ENCODE measurements around the gene ANKFN1.

The ANKFN1 gene

GRCh38 chr17:56290101-56290801, 137.0 kb downstream of the ANKFN1 start:
- no peak for DNase-seq

GRCh38 chr17:56290802-56291118, 137.5 kb downstream of the ANKFN1 start:
- no peak for DNase-seq

- DNase-seq: no peak
Observed at GRCh38 chr17:56291226-56291805, 138.0 kb downstream of the ANKFN1 start.

- DNase-seq: no peak
Observed at GRCh38 chr17:56292010-56292409, 138.7 kb downstream of the ANKFN1 start.

- no peak for DNase-seq
Observed at GRCh38 chr17:56292578-56292977, 139.3 kb downstream of the ANKFN1 start.

GRCh38 chr17:56297184-56297583, 143.9 kb downstream of the ANKFN1 start:
- DNase-seq: no peak

- DNase-seq: no peak
Observed at GRCh38 chr17:56298846-56299245, 145.6 kb downstream of the ANKFN1 start.

- no peak for DNase-seq
Observed at GRCh38 chr17:56300144-56300543, 146.9 kb downstream of the ANKFN1 start.

- no peak for DNase-seq
Observed at GRCh38 chr17:56305007-56305406, 151.7 kb downstream of the ANKFN1 start.

- DNase-seq: no peak
Observed at GRCh38 chr17:56309897-56310296, 156.6 kb downstream of the ANKFN1 start.

- DNase-seq: no peak
Observed at GRCh38 chr17:56310782-56311181, 157.5 kb downstream of the ANKFN1 start.

- no peak for DNase-seq
Observed at GRCh38 chr17:56313201-56313600, 159.9 kb downstream of the ANKFN1 start.

- DNase-seq: no peak
Observed at GRCh38 chr17:56314026-56314425, 160.8 kb downstream of the ANKFN1 start.

- DNase-seq: no peak
Observed at GRCh38 chr17:56314984-56315602, 161.8 kb downstream of the ANKFN1 start.

- DNase-seq: no peak
Observed at GRCh38 chr17:56316604-56317003, 163.3 kb downstream of the ANKFN1 start.

- no peak for DNase-seq
Observed at GRCh38 chr17:56317351-56318208, 164.3 kb downstream of the ANKFN1 start.

- DNase-seq: no peak
Observed at GRCh38 chr17:56319531-56319930, 166.3 kb downstream of the ANKFN1 start.

- DNase-seq: no peak
Observed at GRCh38 chr17:56320443-56320842, 167.2 kb downstream of the ANKFN1 start.

GRCh38 chr17:56322991-56323390, 169.7 kb downstream of the ANKFN1 start:
- DNase-seq: no peak

- no peak for DNase-seq
Observed at GRCh38 chr17:56324676-56325075, 171.4 kb downstream of the ANKFN1 start.

- DNase-seq: no peak
Observed at GRCh38 chr17:56325313-56326000, 172.2 kb downstream of the ANKFN1 start.

- no peak for DNase-seq
Observed at GRCh38 chr17:56326001-56326359, 172.7 kb downstream of the ANKFN1 start.

- no peak for DNase-seq
Observed at GRCh38 chr17:56347639-56348038, 194.4 kb downstream of the ANKFN1 start.

Data from DMS79 (cell line).